ENCODE measurements around the gene ALX3.

GRCh38 chr1:110070671-110071242 is at the start of gene ALX3:
- TF ChIP-seq, protein P1, sequence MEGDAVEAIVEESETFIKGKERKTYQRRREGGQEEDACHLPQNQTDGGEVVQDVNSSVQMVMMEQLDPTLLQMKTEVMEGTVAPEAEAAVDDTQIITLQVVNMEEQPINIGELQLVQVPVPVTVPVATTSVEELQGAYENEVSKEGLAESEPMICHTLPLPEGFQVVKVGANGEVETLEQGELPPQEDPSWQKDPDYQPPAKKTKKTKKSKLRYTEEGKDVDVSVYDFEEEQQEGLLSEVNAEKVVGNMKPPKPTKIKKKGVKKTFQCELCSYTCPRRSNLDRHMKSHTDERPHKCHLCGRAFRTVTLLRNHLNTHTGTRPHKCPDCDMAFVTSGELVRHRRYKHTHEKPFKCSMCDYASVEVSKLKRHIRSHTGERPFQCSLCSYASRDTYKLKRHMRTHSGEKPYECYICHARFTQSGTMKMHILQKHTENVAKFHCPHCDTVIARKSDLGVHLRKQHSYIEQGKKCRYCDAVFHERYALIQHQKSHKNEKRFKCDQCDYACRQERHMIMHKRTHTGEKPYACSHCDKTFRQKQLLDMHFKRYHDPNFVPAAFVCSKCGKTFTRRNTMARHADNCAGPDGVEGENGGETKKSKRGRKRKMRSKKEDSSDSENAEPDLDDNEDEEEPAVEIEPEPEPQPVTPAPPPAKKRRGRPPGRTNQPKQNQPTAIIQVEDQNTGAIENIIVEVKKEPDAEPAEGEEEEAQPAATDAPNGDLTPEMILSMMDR (conservative IDR thresholded peaks at IDR 0.05; ENCODE audit: low read length): no peak
- TF ChIP-seq EZH2phosphoT487 (IDR thresholded peaks at IDR 0.05; ENCODE audit: borderline replicate concordance, low read depth, low read length): no peak

All from OCI-LY7 (cell line).